Natural killer cell (primary cell): ENCODE data around the gene MAN1A2. TPM values are rescaled to one million over a fixed set of nuclear protein-coding genes. Genes with fewer than 3 reads are reported as not detected.
A peak's percentile ranks its signal among the peaks of the same experiment; 100 is the strongest.

ENCODE experiments used
- ATAC-seq, 3 donors: fragments of 150-1000 bp in 2 of 3; fragments of 200-7000 bp in 1 of 3; cut with Tn5 transposase; 1 replicate in 1 of 3; 2 replicates in 2 of 3; pipeline ENCODE4 v1.10.0; 2021; ENCODE audit warnings: mild to moderate bottlenecking in 2 of 3, moderate library complexity in 2 of 3
- DNase-seq, 2 donors: peaks; one replicate each; pipeline versions ENCODE4 v3.0.0 to v3.0.0-alpha.2; 2013 to 2021; ENCODE audit warnings: mixed read lengths in 1 of 2
- H3K27ac ChIP-seq: one replicate; pipeline ENCODE4 v1.5.1; 2013; ENCODE audit warnings: mild to moderate bottlenecking, low read length
- H3K27me3 ChIP-seq: one replicate; pipeline ENCODE4 v1.6.1; 2013; ENCODE audit warnings: low read length; ENCODE audit not compliant: control insufficient read depth, insufficient read depth
- H3K36me3 ChIP-seq: one replicate; pipeline ENCODE4 v1.6.1; 2013; ENCODE audit warnings: low read length; ENCODE audit not compliant: control insufficient read depth, insufficient read depth
- H3K4me1 ChIP-seq: one replicate; pipeline ENCODE4 v1.6.1; 2013; ENCODE audit warnings: low read length; ENCODE audit not compliant: control insufficient read depth, insufficient read depth
- H3K4me3 ChIP-seq: one replicate; pipeline ENCODE4 v1.5.1; 2013; ENCODE audit warnings: low read length
- H3K9me3 ChIP-seq: one replicate; pipeline ENCODE4 v1.6.1; 2013; ENCODE audit warnings: low read length; ENCODE audit not compliant: control insufficient read depth, insufficient read depth
- H3K27ac Mint-ChIP-seq, 2 donors: one replicate each; pipeline ENCODE4 v1.8.0; 2022; ENCODE audit warnings: mild to moderate bottlenecking in 2 of 2, mixed read lengths in 2 of 2, moderate library complexity in 1 of 2
- H3K27me3 Mint-ChIP-seq, 2 donors: one replicate each; pipeline ENCODE4 v1.8.0; 2022; ENCODE audit warnings: low read depth in 2 of 2, mixed read lengths in 2 of 2
- H3K36me3 Mint-ChIP-seq: one replicate; pipeline ENCODE4 v1.8.0; 2022; ENCODE audit warnings: mixed read lengths
- H3K4me1 Mint-ChIP-seq, 2 donors: one replicate each; pipeline ENCODE4 v1.8.0; 2022; ENCODE audit warnings: mixed read lengths in 2 of 2
- H3K4me3 Mint-ChIP-seq: one replicate; pipeline ENCODE4 v1.8.0; 2022; ENCODE audit warnings: mild to moderate bottlenecking, moderate library complexity, mixed read lengths
- H3K9me3 Mint-ChIP-seq, 2 donors: one replicate each; pipeline ENCODE4 v1.8.0; 2022; ENCODE audit warnings: mixed read lengths in 2 of 2
- WGBS: methylation state at CpG from one replicate; pipeline ENCODE4 v1.1.7; 2013; ENCODE audit warnings: missing lambda C conversion rate; ENCODE audit not compliant: insufficient coverage; 5-methylcytosine and 5-hydroxymethylcytosine counted together
- intact Hi-C: fragments of 100-400 bp; cut with micrococcal nuclease; formaldehyde crosslinking; loops from one replicate; pipeline ENCODE4 v1.14.2; 2022
- total RNA-seq, 4 donors: library from RNA; stranded (reverse); fragments of 120-200 nt in 1 of 4; gene quantifications; one replicate each; pipeline versions ENCODE4 v1.2.3 to v1.2.4, GENCODE V29; 2013 to 2022
- TF ChIP-seq, protein P1 (sequence below): fragments of 200-600 bp; IDR thresholded peaks from one replicate; pipeline ENCODE4 v1.8.0; 2022; ENCODE audit warnings: antibody characterized with exemption

Gene MAN1A2
- total RNA-seq = 10 to 100 TPM; 75.5 to 90.0 (median 87.1) TPM
- 92.8 TPM for total RNA-seq (2013)

GRCh38 chr1:117367046-117368025, at the start of gene MAN1A2:
Gene MAN1A2, plus strand, starts transcription at chr1:117367449. Its CDS starts 735 bp downstream, at chr1:117368184.
- intact Hi-C loops = loop anchor here (5.0 kb wide), 1 partner anchor 240 kb away; the partner anchor contains the start of gene TENT5C
- under 1% methylated on average over 93 of the region's 93 CpGs for WGBS
- ATAC-seq (peak; percentile 60 to 83 (median 71)), DNase-seq (peak; percentile 68 to 83)
- TF ChIP-seq, protein P1, sequence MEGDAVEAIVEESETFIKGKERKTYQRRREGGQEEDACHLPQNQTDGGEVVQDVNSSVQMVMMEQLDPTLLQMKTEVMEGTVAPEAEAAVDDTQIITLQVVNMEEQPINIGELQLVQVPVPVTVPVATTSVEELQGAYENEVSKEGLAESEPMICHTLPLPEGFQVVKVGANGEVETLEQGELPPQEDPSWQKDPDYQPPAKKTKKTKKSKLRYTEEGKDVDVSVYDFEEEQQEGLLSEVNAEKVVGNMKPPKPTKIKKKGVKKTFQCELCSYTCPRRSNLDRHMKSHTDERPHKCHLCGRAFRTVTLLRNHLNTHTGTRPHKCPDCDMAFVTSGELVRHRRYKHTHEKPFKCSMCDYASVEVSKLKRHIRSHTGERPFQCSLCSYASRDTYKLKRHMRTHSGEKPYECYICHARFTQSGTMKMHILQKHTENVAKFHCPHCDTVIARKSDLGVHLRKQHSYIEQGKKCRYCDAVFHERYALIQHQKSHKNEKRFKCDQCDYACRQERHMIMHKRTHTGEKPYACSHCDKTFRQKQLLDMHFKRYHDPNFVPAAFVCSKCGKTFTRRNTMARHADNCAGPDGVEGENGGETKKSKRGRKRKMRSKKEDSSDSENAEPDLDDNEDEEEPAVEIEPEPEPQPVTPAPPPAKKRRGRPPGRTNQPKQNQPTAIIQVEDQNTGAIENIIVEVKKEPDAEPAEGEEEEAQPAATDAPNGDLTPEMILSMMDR = no peak
- Histone ChIP-seq H3K9me3 (no peaks in the 10 kb centered on the region), H3K4me1 (peaks cover 14% of the 10 kb centered on the region), H3K4me3 (peak within 1 kb of the TSS; percentile 86), H3K27me3 (no peaks in the 10 kb centered on the region), H3K27ac (peak within 1 kb of the TSS; percentile 98), H3K36me3 (no peaks in the 10 kb centered on the region)
- Mint-ChIP-seq H3K9me3 (no peaks in the 10 kb centered on the region), H3K27ac (peak within 1 kb of the TSS; percentile 91 to 94), H3K27me3 (no peaks in the 10 kb centered on the region), H3K36me3 (no peaks in the 10 kb centered on the region), H3K4me3 (peak within 1 kb of the TSS; percentile 96), H3K4me1 (peaks cover 57% of the 10 kb centered on the region in 2 donors)

- H3K27ac ChIP-seq = no peak overlapping the region
- no peak overlapping the region for H3K4me3 ChIP-seq
- no CpG with 5 or more reads among the region's 1 CpG for WGBS
- H3K4me1 ChIP-seq = no peaks in the 10 kb centered on the region
- DNase-seq = no peak
- H3K4me1 Mint-ChIP-seq = no peaks in the 10 kb centered on the region
- H3K4me3 Mint-ChIP-seq = no peak overlapping the region
- H3K36me3 ChIP-seq = no peaks in the 10 kb centered on the region
- no peaks in the 10 kb centered on the region for H3K27me3 ChIP-seq
- H3K9me3 ChIP-seq = no peaks in the 10 kb centered on the region
- peaks cover 0 to 2% of the 10 kb centered on the region in 2 donors for H3K9me3 Mint-ChIP-seq
- no peaks in the 10 kb centered on the region for H3K36me3 Mint-ChIP-seq
- H3K27ac Mint-ChIP-seq = no peak overlapping the region
- TF ChIP-seq, protein P1 = no peak
- no peak for ATAC-seq
- H3K27me3 Mint-ChIP-seq = peaks cover 18 to 59% of the 10 kb centered on the region in 2 donors
- intact Hi-C loops = no loop called here
Observed at GRCh38 chr1:117318011-117318410, 49.2 kb upstream of the MAN1A2 start.

- H3K27me3 ChIP-seq = no peaks in the 10 kb centered on the region
- H3K27me3 Mint-ChIP-seq = peaks cover 18 to 59% of the 10 kb centered on the region in 2 donors
- no peaks in the 10 kb centered on the region for H3K36me3 Mint-ChIP-seq
- no peak overlapping the region for H3K27ac ChIP-seq
- H3K27ac Mint-ChIP-seq = no peak overlapping the region
- 100% methylated on average over 2 of the region's 3 CpGs for WGBS
- no peak for ATAC-seq
- intact Hi-C loops = no loop called here
- no peaks in the 10 kb centered on the region for H3K9me3 ChIP-seq
- H3K4me1 Mint-ChIP-seq = no peaks in the 10 kb centered on the region
- H3K4me1 ChIP-seq = no peaks in the 10 kb centered on the region
- DNase-seq = no peak
- no peaks in the 10 kb centered on the region for H3K36me3 ChIP-seq
- TF ChIP-seq, protein P1 = no peak
- no peak overlapping the region for H3K4me3 ChIP-seq
- H3K9me3 Mint-ChIP-seq = peaks cover 0 to 2% of the 10 kb centered on the region in 2 donors
- no peak overlapping the region for H3K4me3 Mint-ChIP-seq
Observed at GRCh38 chr1:117318426-117318825, 48.8 kb upstream of the MAN1A2 start.
